OCI-LY3 (cell line): ENCODE data around the gene HMGN3.

Source experiments
- H2AFZ ChIP-seq: fragments of 200-600, 300-600 bp; shearing (Covaris generic); 2 replicates; pipeline ENCODE4 v1.6.0; 2014; ENCODE audit warnings: antibody characterized with exemption, low read depth, low read length
- H3K27ac ChIP-seq: fragments of 200-600, 300-600 bp; sonication (generic); 2 replicates; pipeline ENCODE4 v1.5.1; 2014; ENCODE audit warnings: mild to moderate bottlenecking, low read length, moderate library complexity, mixed read lengths
- H3K27me3 ChIP-seq: fragments of 200-600, 300-600 bp; sonication (generic); 2 replicates; pipeline ENCODE4 v1.6.1; 2014; ENCODE audit warnings: low read depth, low read length, mixed read lengths
- H3K36me3 ChIP-seq: fragments of 200-600, 300-600 bp; sonication (generic); replicated peaks from 2 replicates; pipeline ENCODE3; 2014; ENCODE audit warnings: low read depth, low read length, mixed read lengths
- H3K4me1 ChIP-seq: fragments of 300-600, 200-600 bp; sonication (generic); 2 replicates; pipeline ENCODE4 v1.6.1; 2014; ENCODE audit warnings: low read length, mixed read lengths
- H3K4me2 ChIP-seq: fragments of 200-600, 300-600 bp; sonication (generic); 2 replicates; pipeline ENCODE4 v1.6.1; 2014; ENCODE audit warnings: low read length, mixed read lengths
- H3K4me3 ChIP-seq: fragments of 300-600, 200-600 bp; sonication (generic); 2 replicates; pipeline ENCODE4 v1.5.1; 2014; ENCODE audit warnings: antibody characterized with exemption, mild to moderate bottlenecking, low read length, moderate library complexity
- H3K79me2 ChIP-seq: fragments of 300-600, 200-600 bp; shearing (Covaris generic); 2 replicates; pipeline ENCODE4 v1.6.1; 2014; ENCODE audit warnings: mild to moderate bottlenecking, low read length, mixed read lengths
- H3K9ac ChIP-seq: fragments of 300-600, 200-600 bp; shearing (Covaris generic); 2 replicates; pipeline ENCODE4 v1.6.0; 2014; ENCODE audit warnings: mild to moderate bottlenecking, low read length, moderate library complexity
- H3K9me3 ChIP-seq: fragments of 200-600, 300-600 bp; shearing (Covaris generic); 2 replicates; pipeline ENCODE4 v1.6.1; 2014; ENCODE audit warnings: low read length, mixed read lengths; ENCODE audit not compliant: insufficient read depth
- H4K20me1 ChIP-seq: fragments of 200-600, 300-600 bp; sonication (generic); 2 replicates; pipeline ENCODE4 v1.6.1; 2016; ENCODE audit warnings: low read length, mixed read lengths; ENCODE audit not compliant: insufficient read depth
- CTCF ChIP-seq: fragments of 200-600, 300-600 bp; sonication (generic); IDR thresholded peaks from 2 replicates; pipeline ENCODE4 v1.5.1; 2014; ENCODE audit warnings: antibody characterized with exemption, low read length, low read depth
- EZH2phosphoT487 ChIP-seq: fragments of 200-600 bp; shearing (Covaris generic); IDR thresholded peaks from 2 replicates; pipeline ENCODE4 v1.6.1; 2018; ENCODE audit warnings: antibody characterized with exemption, mixed run types, low read depth

The HMGN3 gene

GRCh38 chr6:79250107-79250514 lies 15.6 kb upstream of the HMGN3 start:
- Histone ChIP-seq H3K79me2 (no peaks in the 10 kb centered on the region), H3K27ac (no peak overlapping the region), H4K20me1 (no peaks in the 10 kb centered on the region), H3K4me1 (peaks cover 13% of the 10 kb centered on the region), H3K4me3 (no peak overlapping the region), H3K27me3 (no peaks in the 10 kb centered on the region), H3K9ac (no peak overlapping the region), H3K4me2 (no peak overlapping the region), H2AFZ (peak overlapping the region; percentile 69), H3K36me3 (no peaks in the 10 kb centered on the region), H3K9me3 (no peaks in the 10 kb centered on the region)
- TF ChIP-seq EZH2phosphoT487 = no peak
- TF ChIP-seq CTCF = peak; percentile 51

- no peaks in the 10 kb centered on the region for H3K36me3 ChIP-seq
- no peaks in the 10 kb centered on the region for H4K20me1 ChIP-seq
- no peaks in the 10 kb centered on the region for H3K9me3 ChIP-seq
- H2AFZ ChIP-seq = no peak overlapping the region
- TF ChIP-seq CTCF (no peak), EZH2phosphoT487 (no peak)
- H3K4me2 ChIP-seq = no peak overlapping the region
- no peaks in the 10 kb centered on the region for H3K27me3 ChIP-seq
- H3K4me1 ChIP-seq = peaks cover 13% of the 10 kb centered on the region
- H3K9ac ChIP-seq = no peak overlapping the region
- H3K27ac ChIP-seq = no peak overlapping the region
- no peaks in the 10 kb centered on the region for H3K79me2 ChIP-seq
- no peak overlapping the region for H3K4me3 ChIP-seq
Observed at GRCh38 chr6:79249136-79249535, 14.7 kb upstream of the HMGN3 start.

GRCh38 chr6:79246891-79247290 lies 12.4 kb upstream of the HMGN3 start:
- no peaks in the 10 kb centered on the region for H3K27me3 ChIP-seq
- H2AFZ ChIP-seq = no peak overlapping the region
- H3K9me3 ChIP-seq = no peaks in the 10 kb centered on the region
- no peak overlapping the region for H3K9ac ChIP-seq
- H3K4me2 ChIP-seq = no peak overlapping the region
- H4K20me1 ChIP-seq = no peaks in the 10 kb centered on the region
- TF ChIP-seq CTCF = no peak
- TF ChIP-seq EZH2phosphoT487 = no peak
- peaks cover 13% of the 10 kb centered on the region for H3K4me1 ChIP-seq
- no peak overlapping the region for H3K4me3 ChIP-seq
- H3K79me2 ChIP-seq = no peaks in the 10 kb centered on the region
- no peak overlapping the region for H3K27ac ChIP-seq
- no peaks in the 10 kb centered on the region for H3K36me3 ChIP-seq

- Histone ChIP-seq H4K20me1 (no peaks in the 10 kb centered on the region), H3K36me3 (no peaks in the 10 kb centered on the region), H3K27ac (no peak overlapping the region), H3K4me2 (no peak overlapping the region), H3K27me3 (no peaks in the 10 kb centered on the region), H3K4me3 (no peak overlapping the region), H3K4me1 (peaks cover 29% of the 10 kb centered on the region), H3K9me3 (no peaks in the 10 kb centered on the region), H2AFZ (no peak overlapping the region), H3K79me2 (no peaks in the 10 kb centered on the region), H3K9ac (no peak overlapping the region)
- TF ChIP-seq EZH2phosphoT487 (no peak), CTCF (no peak)
Observed at GRCh38 chr6:79241228-79241627, 6.7 kb upstream of the HMGN3 start.
